HG03558 (cell line): ENCODE measurements around the gene AR.

Experiments
- ATAC-seq: cut with Tn5 transposase; IDR thresholded peaks from one replicate; pipeline ENCODE4 v1.9.1; 2021; ENCODE audit warnings: moderate number of reproducible peaks; ENCODE audit not compliant: unreplicated experiment; ENCODE audit errors: extremely low read depth

Gene AR

DNA sequence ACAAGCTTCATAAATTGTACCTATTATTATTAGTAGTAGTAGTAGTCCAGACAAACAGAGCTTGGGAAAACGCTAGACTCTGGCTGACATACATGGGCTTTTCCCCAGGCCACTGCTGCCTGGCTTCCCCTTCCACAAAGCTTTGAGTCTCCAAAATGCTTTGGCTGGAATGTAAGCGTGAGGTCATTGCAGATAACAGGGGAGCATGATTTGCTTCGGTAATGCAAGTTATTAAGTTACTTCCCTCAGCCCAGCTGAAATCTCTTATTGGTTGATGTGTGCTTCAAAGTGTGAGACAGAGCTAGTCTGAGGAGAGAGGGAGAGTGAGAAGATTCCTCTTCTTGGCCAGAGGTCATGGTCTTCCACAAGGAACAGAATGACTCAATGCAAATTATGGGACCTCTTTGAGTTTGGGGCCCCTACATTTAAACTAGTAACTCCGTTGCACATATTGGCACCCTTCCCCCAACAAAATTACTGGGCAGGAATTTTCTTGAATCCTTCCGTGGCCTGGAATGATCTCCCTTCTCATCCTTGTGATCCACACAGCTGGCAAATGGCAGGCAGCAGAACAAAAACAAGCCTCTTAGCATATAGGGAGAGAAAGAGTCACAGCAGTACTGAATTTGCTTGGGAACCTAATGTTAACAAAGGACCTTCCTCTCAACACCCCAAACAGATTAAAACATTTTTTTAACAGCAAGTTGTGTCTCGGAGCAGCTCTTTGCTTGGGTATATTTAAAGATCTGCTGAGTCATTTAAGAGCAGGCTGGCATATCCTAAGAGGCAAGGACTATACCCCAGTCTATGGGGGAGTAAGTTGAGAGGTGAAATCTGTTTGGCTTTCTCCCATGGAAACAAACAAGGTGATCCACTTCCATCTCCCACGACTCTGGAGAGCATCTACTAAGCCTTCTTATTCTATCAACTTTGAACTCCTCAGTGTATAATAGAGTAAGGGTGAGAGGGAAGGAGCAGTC lies 19.9 kb downstream of the AR start:
- ATAC-seq, result no peak

- no peak for ATAC-seq
Measured at GRCh38 chrX:67564475-67564874, 20.7 kb downstream of the AR start.

DNA sequence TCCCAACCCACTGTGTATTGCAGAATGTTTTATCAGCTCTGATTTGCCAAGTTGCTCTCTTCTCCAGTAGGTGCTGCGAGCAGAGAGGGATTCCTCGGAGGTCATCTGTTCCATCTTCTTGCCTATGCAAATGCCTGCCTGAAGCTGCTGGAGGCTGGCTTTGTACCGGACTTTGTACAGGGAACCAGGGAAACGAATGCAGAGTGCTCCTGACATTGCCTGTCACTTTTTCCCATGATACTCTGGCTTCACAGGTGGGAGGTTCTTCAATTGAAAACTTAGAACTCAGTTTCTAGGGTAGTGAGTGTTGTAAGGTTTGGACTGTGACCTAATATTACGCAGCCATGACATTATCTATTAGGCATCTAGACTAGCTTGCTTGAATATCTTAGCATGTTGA lies 24.9 kb downstream of the AR start:
- no peak for ATAC-seq

- ATAC-seq, result no peak
Measured at GRCh38 chrX:67570839-67571238, 27.0 kb downstream of the AR start.

DNA sequence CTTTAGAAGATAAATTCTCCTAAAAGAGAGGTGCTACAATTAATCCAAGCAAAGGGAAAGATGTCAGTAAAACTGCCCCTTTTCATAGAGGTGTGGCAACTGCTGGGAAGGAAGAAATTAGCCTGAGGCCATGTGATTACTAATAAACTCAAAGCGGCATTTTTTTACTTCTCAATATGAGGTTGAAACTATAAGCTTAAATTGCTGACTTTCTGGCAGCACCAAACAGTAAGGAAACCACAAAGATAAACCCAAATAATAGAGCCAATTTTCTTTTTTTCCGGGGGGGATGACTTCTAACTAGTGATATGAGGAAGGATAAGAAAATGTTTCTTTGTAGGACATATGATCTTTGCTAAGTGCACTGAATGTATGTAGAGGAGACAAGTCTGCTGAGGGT lies 30.9 kb downstream of the AR start:
- no peak for ATAC-seq

- ATAC-seq, result no peak
Measured at GRCh38 chrX:67582436-67582835, 38.6 kb downstream of the AR start.

- no peak for ATAC-seq
Measured at GRCh38 chrX:67583171-67583570, 39.4 kb downstream of the AR start.

- ATAC-seq, result no peak
Measured at GRCh38 chrX:67585401-67585800, 41.6 kb downstream of the AR start.

- no peak for ATAC-seq
Measured at GRCh38 chrX:67587946-67588624, 44.3 kb downstream of the AR start.

- ATAC-seq, result no peak
Measured at GRCh38 chrX:67596839-67597790, 53.3 kb downstream of the AR start.

- ATAC-seq, result no peak
Measured at GRCh38 chrX:67599532-67599931, 55.7 kb downstream of the AR start.

DNA sequence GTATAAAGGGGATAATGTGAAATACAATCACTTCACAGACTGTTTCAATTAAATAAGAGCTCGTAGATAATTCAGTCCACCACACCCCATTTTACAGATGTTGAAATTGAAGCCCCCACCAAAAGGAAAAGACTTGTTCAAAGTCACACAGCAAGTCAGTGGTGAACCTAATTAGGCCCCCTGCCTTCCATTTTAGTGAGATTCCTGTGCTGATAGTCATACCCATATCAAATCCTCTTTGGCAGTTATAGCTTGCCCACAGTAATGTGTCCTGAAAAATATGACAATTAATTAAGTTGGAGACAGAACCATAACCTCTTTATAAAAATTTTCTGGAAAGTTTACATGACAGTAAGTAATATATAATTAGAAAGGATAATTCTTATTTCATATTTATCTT lies 58.0 kb downstream of the AR start:
- ATAC-seq, result no peak

- ATAC-seq, result peak; percentile 68
Measured at GRCh38 chrX:67604979-67605703, 61.3 kb downstream of the AR start.

DNA sequence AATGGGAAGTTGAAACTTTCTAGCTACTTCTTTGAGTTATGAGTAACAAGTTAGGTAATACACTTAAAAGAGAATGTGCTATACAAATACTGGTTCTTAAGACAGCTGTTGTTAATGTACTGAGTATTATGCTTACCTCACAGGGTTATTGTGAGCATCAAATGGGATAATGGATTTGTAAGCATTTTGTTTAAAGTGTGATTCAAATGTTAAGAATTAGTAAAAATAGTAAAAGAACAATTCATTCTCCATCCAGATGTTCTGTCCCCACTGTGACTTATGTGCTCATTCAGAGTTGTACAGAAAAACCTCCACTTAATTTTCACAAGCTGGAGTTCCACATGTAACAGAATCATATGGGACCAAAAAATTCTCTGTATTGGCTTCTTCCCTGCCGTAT lies 63.6 kb downstream of the AR start:
- no peak for ATAC-seq

GRCh38 chrX:67610282-67610681 lies 66.5 kb downstream of the AR start:
- ATAC-seq, result no peak

GRCh38 chrX:67612231-67612630 lies 68.4 kb downstream of the AR start:
- ATAC-seq, result no peak

- no peak for ATAC-seq
Measured at GRCh38 chrX:67613366-67613765, 69.5 kb downstream of the AR start.

DNA sequence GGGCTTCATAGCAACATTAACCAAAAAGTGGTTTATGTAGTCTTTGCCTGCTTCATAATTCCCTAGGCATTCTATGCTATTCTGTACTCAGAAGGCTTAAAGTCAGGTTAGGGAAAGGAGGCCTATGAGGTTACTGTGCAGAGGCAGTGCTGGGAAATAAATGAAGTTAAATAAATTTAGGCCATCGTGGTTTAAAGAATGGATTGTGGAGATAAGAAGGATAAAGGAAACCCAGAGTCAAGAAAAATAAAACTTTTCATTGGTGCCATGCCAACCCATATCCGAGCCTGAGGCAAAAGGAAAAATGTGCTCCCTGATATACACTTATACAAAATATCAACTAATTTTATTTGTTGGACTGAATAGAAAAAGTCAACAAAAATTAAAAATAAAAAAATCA lies 70.2 kb downstream of the AR start:
- no peak for ATAC-seq

- ATAC-seq, result no peak
Measured at GRCh38 chrX:67614423-67614822, 70.6 kb downstream of the AR start.

DNA sequence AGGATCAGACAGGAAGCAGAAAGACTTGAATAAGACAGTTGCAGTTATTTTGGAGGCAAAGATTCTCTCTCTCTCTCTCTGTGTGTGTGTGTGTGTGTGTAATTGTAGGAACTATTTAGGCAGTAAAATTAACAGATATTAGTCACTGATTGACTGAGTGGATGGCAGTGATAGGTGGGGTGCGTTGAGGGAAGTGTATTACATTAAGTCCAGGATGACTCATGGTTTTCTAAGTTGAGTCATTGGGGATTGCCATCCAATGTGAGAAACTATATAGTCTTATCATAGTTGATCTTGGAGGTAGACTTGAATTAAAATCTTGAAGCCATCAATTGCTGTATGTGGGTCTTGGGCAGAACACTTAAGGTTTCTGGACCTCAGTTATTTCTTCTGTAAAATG lies 75.4 kb downstream of the AR start:
- ATAC-seq, result peak; percentile 81
